Measurements from ENCODE around the gene CCDC61. TPM values are rescaled to one million over a fixed set of nuclear protein-coding genes. Genes with fewer than 3 reads are reported as not detected.

Gene CCDC61
- total and polyA plus RNA-seq, 2 of the 8 experiments (the other 6 are each of a cell fraction or from before 2014, with no cell fraction given) = 7.8 to 17.4 TPM

DNA sequence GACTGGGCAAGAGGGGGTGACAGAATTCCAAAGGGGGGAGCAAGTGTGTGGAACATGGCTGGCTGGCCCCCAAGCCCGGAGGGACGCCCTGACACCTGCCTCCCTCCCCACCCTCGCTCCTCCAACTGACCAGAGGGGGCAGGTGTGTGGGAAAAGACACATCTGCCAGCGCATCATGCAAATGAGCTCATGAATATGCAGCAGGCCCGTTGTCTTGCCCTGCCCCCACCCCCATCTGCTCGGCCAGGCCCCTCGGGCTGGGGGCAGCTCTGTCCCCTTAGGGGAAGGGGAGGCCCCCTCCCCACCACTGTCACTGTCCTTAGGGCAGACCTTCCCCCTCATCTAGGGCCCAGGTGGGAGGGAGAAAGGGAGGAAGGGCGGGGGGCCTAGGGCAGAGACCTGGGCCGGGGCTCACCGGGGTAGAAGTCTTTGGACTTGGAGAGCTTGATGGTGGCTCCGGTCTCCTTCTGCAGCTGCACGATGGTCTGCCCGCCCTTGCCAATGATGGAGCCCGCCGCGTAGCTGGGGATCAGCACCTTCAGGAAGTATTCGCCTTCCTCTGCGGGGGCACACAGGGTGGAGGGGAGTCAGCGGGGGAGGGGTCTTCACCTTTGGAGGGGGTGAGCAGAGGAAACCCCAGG, 34.6 kb upstream of the CCDC61 start (continued):
- TF ChIP-seq HDAC6 (IDR thresholded peaks at IDR 0.05; ENCODE audit: low read depth, low read length) = no peak
- no peak for TF ChIP-seq RXRA (IDR thresholded peaks at IDR 0.05; ENCODE audit: insufficient read depth, low read depth, low read length)
- TF ChIP-seq KDM1A (IDR thresholded peaks at IDR 0.05; ENCODE audit: borderline replicate concordance, low read length) = no peak; the same call in 1 of the 2 replicates
- peak; percentile 72 for TF ChIP-seq CHD2 (IDR thresholded peaks at IDR 0.05; ENCODE audit: low read length)
- TF ChIP-seq TCF12 (IDR thresholded peaks at IDR 0.05; ENCODE audit: low read depth, low read length) = peak; percentile 88
- TF ChIP-seq RAD21 (IDR thresholded peaks at IDR 0.05 in 1 of 2, conservative IDR thresholded peaks at IDR 0.05 in 1 of 2; ENCODE audit: low read depth in 2 of 2, low read length in 2 of 2) = peak in 1 of 2 experiments; percentile 33; a peak in 3 of 4 replicates
- TF ChIP-seq TAF7 (optimal IDR thresholded peaks at IDR 0.05; ENCODE audit: borderline replicate concordance, low read depth, low read length) = no peak
- TF ChIP-seq, protein P1, sequence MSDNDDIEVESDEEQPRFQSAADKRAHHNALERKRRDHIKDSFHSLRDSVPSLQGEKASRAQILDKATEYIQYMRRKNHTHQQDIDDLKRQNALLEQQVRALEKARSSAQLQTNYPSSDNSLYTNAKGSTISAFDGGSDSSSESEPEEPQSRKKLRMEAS (IDR thresholded peaks at IDR 0.05) = peak; percentile 57; the same call in 1 of the 2 replicates
- peak in 1 of 2 experiments; percentile 62; a peak in 1 of 4 replicates for TF ChIP-seq SIN3A (conservative IDR thresholded peaks at IDR 0.05 in 1 of 2, IDR thresholded peaks at IDR 0.05 in 1 of 2; ENCODE audit: low read depth in 1 of 2, low read length in 2 of 2)
- TF ChIP-seq SP1 (IDR thresholded peaks at IDR 0.05; ENCODE audit: low read depth, low read length) = peak; percentile 49; the same call in 1 of the 2 replicates
- no peak for TF ChIP-seq GABPA (IDR thresholded peaks at IDR 0.05; ENCODE audit: borderline replicate concordance, insufficient read depth, low read length)
- TF ChIP-seq, protein P2, sequence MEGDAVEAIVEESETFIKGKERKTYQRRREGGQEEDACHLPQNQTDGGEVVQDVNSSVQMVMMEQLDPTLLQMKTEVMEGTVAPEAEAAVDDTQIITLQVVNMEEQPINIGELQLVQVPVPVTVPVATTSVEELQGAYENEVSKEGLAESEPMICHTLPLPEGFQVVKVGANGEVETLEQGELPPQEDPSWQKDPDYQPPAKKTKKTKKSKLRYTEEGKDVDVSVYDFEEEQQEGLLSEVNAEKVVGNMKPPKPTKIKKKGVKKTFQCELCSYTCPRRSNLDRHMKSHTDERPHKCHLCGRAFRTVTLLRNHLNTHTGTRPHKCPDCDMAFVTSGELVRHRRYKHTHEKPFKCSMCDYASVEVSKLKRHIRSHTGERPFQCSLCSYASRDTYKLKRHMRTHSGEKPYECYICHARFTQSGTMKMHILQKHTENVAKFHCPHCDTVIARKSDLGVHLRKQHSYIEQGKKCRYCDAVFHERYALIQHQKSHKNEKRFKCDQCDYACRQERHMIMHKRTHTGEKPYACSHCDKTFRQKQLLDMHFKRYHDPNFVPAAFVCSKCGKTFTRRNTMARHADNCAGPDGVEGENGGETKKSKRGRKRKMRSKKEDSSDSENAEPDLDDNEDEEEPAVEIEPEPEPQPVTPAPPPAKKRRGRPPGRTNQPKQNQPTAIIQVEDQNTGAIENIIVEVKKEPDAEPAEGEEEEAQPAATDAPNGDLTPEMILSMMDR (IDR thresholded peaks at IDR 0.05; ENCODE audit: control extremely low read depth in 1 of 3, insufficient read depth in 1 of 3, low read depth in 1 of 3, low read length in 3 of 3) = peak; percentile 38 to 71 (median 69)
- peak; percentile 38; the same call in 1 of the 2 replicates for TF ChIP-seq JUND (IDR thresholded peaks at IDR 0.05; ENCODE audit: low read length)
- no peak for TF ChIP-seq KDM5A (IDR thresholded peaks at IDR 0.05; ENCODE audit: low read length)
- TF ChIP-seq RNF2 (IDR thresholded peaks at IDR 0.05; ENCODE audit: borderline replicate concordance, low read depth, low read length, missing control alignments, poor library complexity, severe bottlenecking) = no peak
- no peak for TF ChIP-seq MAFK (IDR thresholded peaks at IDR 0.05; ENCODE audit: low read depth, low read length)
- no peak for TF ChIP-seq HDAC2 (IDR thresholded peaks at IDR 0.05; ENCODE audit: borderline replicate concordance in 1 of 2, low read depth in 2 of 2, low read length in 2 of 2)

Data from H1 (cell line).